Bronchial epithelial cell (primary cell): ENCODE results near the gene ADGRB2. TPM values are rescaled to one million over a fixed set of nuclear protein-coding genes. Genes with fewer than 3 reads are reported as not detected.
"Not testable (repeated sequence)": the region's sequence is repeated elsewhere in the genome, so short reads cannot be mapped to it uniquely, and the experiment has no call there.

Experiments
- DNase-seq: peaks from one replicate; pipeline ENCODE4 v3.0.0-alpha.2; 2010; ENCODE audit warnings: low read depth
- FAIRE-seq: peaks from 2 replicates; lab custom pipeline; 2011; peaks lifted over from hg19 to GRCh38; lab: Jason Lieb, UNC
- H3K27me3 ChIP-seq: 2 replicates; pipeline ENCODE4 v1.5.1; 2011; ENCODE audit warnings: low read length; ENCODE audit not compliant: control insufficient read depth, insufficient read depth
- H3K36me3 ChIP-seq: 2 replicates; pipeline ENCODE4 v1.5.1; 2011; ENCODE audit warnings: low read length; ENCODE audit not compliant: control insufficient read depth, insufficient read depth
- H3K4me3 ChIP-seq: 2 replicates; pipeline ENCODE4 v1.5.1; 2011; ENCODE audit warnings: mild to moderate bottlenecking, low read depth, low read length, control low read depth
- CTCF ChIP-seq: IDR thresholded peaks from 2 replicates; pipeline ENCODE4 v1.5.1; 2011; ENCODE audit warnings: mild to moderate bottlenecking, moderate library complexity, low read length, control low read depth, inconsistent platforms; ENCODE audit not compliant: insufficient read depth, severe bottlenecking
- total RNA-seq: library from RNA; depleted of rRNA; stranded (reverse); fragments of >200 nt; gene quantifications from 2 replicates; pipeline ENCODE4 v1.2.1, GENCODE V29; 2014

The ADGRB2 gene
- total RNA-seq, 1 donor from 2014 or later = 0.53 TPM

DNA sequence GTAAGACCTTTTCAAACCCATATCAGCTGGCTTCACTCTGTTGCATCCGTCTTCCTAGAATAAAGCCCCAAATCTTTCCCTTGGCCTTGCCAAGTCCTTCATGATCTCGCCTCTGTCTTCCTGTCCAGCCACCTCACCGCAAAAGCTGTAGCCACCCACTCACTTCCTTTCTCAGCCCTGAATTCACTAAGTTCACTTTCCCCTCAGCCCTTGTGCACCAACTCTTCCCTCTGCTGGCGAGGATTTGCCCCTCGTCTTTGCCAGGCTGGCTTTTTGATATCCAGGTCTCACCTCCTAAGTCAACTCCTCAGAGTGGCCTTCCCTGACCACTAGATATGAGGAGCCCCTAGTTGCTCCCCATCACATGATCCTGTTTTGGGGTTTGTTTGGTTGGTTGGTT, 56.4 kb downstream of the ADGRB2 start:
- no peak overlapping the region for H3K4me3 ChIP-seq
- no peak for TF ChIP-seq CTCF
- H3K27me3 ChIP-seq = peaks cover 2% of the 10 kb centered on the region
- no peaks in the 10 kb centered on the region for H3K36me3 ChIP-seq
- DNase-seq = peak; percentile 66
- no peak for FAIRE-seq

DNA sequence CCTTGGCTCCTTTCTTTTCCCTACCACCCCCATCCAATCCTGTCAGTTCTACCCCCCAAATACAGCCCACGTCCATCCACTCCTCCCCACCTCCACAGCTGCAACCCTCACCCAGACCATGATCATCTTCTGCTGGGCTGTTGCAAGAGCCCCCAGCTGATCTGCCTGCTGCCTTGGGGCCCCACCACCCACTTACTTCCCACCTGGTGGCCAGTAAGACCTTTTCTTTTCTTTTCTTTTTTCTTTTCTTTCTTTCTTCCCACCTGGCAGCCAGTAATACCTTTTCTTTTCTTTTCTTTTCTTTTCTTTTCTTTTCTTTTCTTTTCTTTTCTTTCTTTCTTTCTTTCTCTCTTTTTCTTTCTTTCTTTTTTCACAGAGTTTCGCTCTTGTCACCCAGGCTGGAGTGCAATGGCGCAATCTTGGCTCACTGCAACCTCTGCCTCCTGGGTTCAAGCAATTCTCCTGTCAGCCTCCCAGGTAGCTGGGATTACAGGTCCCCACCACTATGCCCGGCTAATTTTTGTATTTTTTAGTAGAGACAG, 57.0 kb downstream of the ADGRB2 start:
- H3K36me3 ChIP-seq, H3K27me3 ChIP-seq, DNase-seq, H3K4me3 ChIP-seq, FAIRE-seq: not testable (repeated sequence)

DNA sequence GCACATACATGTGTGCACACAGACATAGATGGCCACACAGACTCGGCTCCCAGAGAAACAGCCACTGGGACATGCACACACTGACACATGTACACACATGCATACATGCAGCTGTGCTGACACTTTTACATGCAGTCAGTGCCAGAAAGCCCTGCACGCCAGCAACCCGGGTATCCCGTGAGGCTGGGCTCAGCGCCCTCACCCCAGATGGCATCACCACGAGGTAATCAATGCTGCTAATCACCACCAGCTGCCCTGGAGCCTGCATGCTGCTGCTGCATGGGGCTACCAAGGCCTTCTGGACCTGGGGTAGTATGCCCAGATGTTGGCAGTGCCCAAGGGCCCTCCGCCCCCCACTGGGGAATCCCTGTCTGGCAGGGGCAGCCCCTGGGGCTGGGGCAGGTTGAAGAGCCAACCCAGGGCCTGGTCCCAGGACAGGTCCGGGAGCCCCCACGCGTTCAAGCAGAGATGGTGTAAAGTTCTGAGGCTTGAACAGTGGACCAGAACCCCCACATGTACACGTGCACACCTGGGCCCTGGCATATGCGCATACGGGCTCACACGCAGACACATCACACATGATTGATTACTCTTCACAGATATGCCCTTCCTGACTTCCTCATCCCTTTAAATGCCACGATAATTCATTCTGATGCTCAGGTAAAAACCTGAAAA, 57.6 kb downstream of the ADGRB2 start:
- no peak overlapping the region for H3K4me3 ChIP-seq
- no peak for TF ChIP-seq CTCF
- peaks cover 2% of the 10 kb centered on the region for H3K27me3 ChIP-seq
- FAIRE-seq = peak; percentile 55
- H3K36me3 ChIP-seq = no peaks in the 10 kb centered on the region
- DNase-seq = no peak

DNA sequence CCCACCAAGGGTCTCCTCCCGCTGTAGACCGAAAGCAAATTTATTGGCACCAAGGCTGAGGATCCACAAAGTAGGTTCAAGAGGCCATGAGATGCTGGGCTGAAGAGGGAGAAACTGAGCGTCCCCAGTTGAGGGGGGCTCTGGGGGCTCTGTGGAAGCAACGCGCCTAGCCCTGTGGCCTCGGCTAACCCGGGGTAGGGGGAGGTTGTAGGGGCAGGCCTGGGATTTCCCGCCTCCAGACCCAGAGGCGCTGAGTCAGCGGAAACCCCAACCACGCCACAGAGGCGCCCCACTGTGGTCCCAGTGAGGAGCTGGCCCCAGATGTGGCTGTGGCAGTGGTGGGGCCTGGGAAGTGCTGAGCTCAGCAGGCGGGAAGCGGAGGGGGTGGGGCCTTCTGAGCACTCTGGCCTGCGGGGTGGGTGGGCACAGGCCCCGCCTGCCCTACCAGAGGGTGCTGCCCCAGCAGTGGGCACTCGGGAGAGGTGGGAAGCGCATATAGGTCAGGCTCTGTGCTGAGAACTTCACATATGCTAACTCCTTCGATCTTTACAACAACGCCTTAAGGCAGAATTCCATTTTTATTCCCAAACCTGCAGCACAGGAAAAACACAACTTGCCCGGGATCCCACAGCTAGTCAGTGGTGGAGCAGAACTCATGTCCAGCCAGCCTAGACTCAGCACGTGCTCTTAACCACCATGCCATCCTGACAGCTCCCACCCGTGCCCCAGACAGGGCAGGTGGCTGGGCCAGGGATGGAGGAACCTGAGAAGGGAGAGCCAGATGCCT, 58.9 kb downstream of the ADGRB2 start:
- Histone ChIP-seq H3K27me3 (peaks cover 2% of the 10 kb centered on the region), H3K36me3 (no peaks in the 10 kb centered on the region), H3K4me3 (peak overlapping the region; percentile 0)
- no peak for FAIRE-seq
- peak; percentile 42 for DNase-seq
- peak; percentile 65 for TF ChIP-seq CTCF

GRCh38 chr1:31704271-31705079, 59.7 kb downstream of the ADGRB2 start:
- FAIRE-seq = no peak
- Histone ChIP-seq H3K36me3 (peaks cover 2% of the 10 kb centered on the region), H3K27me3 (peaks cover 2% of the 10 kb centered on the region), H3K4me3 (peak overlapping the region; percentile 45)
- peak; percentile 46 for DNase-seq
- TF ChIP-seq CTCF = no peak
